AG04449 (cell line): Measurements from ENCODE around the gene LPCAT1.

ENCODE experiments used
- CTCF ChIA-PET: fragments of 350-600 bp; formaldehyde crosslinking; extraction: SDS; loops from one replicate; lab custom pipeline; 2021; ENCODE audit warnings: antibody characterized with exemption; lab: Yijun Ruan, JAX
- POLR2A ChIA-PET: fragments of 400-600, 350-600 bp; formaldehyde crosslinking; extraction: SDS; loops from one replicate; lab custom pipeline; 2020; ENCODE audit warnings: antibody characterized with exemption, inconsistent platforms; lab: Yijun Ruan, JAX
- DNase-seq: peaks from one replicate; pipeline ENCODE4 v3.0.0-alpha.2; 2010; ENCODE audit warnings: low read depth, low spot score
- H3K4me3 ChIP-seq: 2 replicates; pipeline ENCODE4 v1.5.1; 2011; ENCODE audit warnings: low read depth, mild to moderate bottlenecking, control low read depth, low read length
- CTCF ChIP-seq: IDR thresholded peaks from one replicate; pipeline ENCODE4 v1.5.1; 2011; ENCODE audit warnings: mild to moderate bottlenecking, moderate library complexity, low read length, control low read depth, inconsistent platforms; ENCODE audit not compliant: insufficient read depth; ENCODE audit errors: missing control alignments

Gene LPCAT1

GRCh38 chr5:1522601-1523479, 920 bp downstream of the LPCAT1 start:
- ChIA-PET CTCF (interaction anchor here (1.0 to 1.4 kb wide), 3 partner anchors 13 to 121 kb away, joined by 3 to 5 read pairs (median 3); no protein-coding TSS in a partner anchor), POLR2A (no interaction called here)
- peak overlapping the region; percentile 69 for H3K4me3 ChIP-seq
- TF ChIP-seq CTCF: no peak
- DNase-seq: no peak

GRCh38 chr5:1521671-1522600, 1.8 kb downstream of the LPCAT1 start:
- ChIA-PET POLR2A (no interaction called here), CTCF (interaction anchor here (0.7 to 1.1 kb wide), 4 partner anchors 19 to 122 kb away, joined by 3 read pairs; no protein-coding TSS in a partner anchor)
- DNase-seq: peak; percentile 24
- H3K4me3 ChIP-seq: peak overlapping the region; percentile 69
- TF ChIP-seq CTCF: no peak

GRCh38 chr5:1520791-1521453, 2.8 kb downstream of the LPCAT1 start:
- TF ChIP-seq CTCF: no peak
- POLR2A ChIA-PET: no interaction called here
- CTCF ChIA-PET: interaction anchor here (0.7 to 0.9 kb wide), 2 partner anchors 18 to 41 kb away, joined by 3 read pairs; no protein-coding TSS in a partner anchor
- DNase-seq: no peak
- no peak overlapping the region for H3K4me3 ChIP-seq

- no peak for TF ChIP-seq CTCF
- ChIA-PET CTCF (interaction anchor here (1.5 kb wide), 1 partner anchor 12 kb away, joined by 3 read pairs; no protein-coding TSS in a partner anchor), POLR2A (no interaction called here)
- no peak for DNase-seq
- H3K4me3 ChIP-seq: no peak overlapping the region
Observed at GRCh38 chr5:1519631-1520210, 4.0 kb downstream of the LPCAT1 start.

- TF ChIP-seq CTCF: no peak
- H3K4me3 ChIP-seq: no peak overlapping the region
- ChIA-PET POLR2A (no interaction called here), CTCF (interaction anchor here (1.7 kb wide), 1 partner anchor 127 kb away, joined by 8 read pairs; no protein-coding TSS in a partner anchor)
- no peak for DNase-seq
Observed at GRCh38 chr5:1517838-1518237, 5.9 kb downstream of the LPCAT1 start.
